GM23338 (cell line): Measurements from ENCODE around the gene SHOX.

Experiments used
- CREB1 ChIP-seq: fragments of 250-450 bp; sonication (Bioruptor Pico); IDR thresholded peaks from 2 replicates; pipeline ENCODE4 v1.5.0; 2020; ENCODE audit warnings: low read depth, mild to moderate bottlenecking, moderate library complexity
- CTCF ChIP-seq, 2 experiments: fragments of 200-600 bp in 1 of 2; sonication (generic) in 1 of 2; conservative IDR thresholded peaks; 2 replicates each; pipeline versions ENCODE4 v1.5.1 to v1.6.1; 2016 to 2017; ENCODE audit warnings: antibody characterized with exemption in 2 of 2, low read depth in 2 of 2, mild to moderate bottlenecking in 2 of 2, moderate library complexity in 1 of 2
- ETS1 ChIP-seq: IDR thresholded peaks from 2 replicates; pipeline ENCODE4 v1.6.1; 2016; ENCODE audit warnings: antibody characterized with exemption
- EZH2 ChIP-seq: fragments of 200-600 bp; sonication (generic); IDR thresholded peaks from one replicate; pipeline ENCODE4 v1.8.0; 2017; ENCODE audit warnings: antibody characterized with exemption, mild to moderate bottlenecking, low read depth; ENCODE audit not compliant: unreplicated experiment
- EZH2phosphoT487 ChIP-seq: fragments of 200-600 bp; sonication (generic); IDR thresholded peaks from one replicate; pipeline ENCODE4 v1.8.1; 2018; ENCODE audit warnings: antibody characterized with exemption; ENCODE audit not compliant: unreplicated experiment
- JUNB ChIP-seq: IDR thresholded peaks from one replicate; pipeline ENCODE4 v1.6.1; 2016; ENCODE audit warnings: antibody characterized with exemption; ENCODE audit not compliant: unreplicated experiment
- NANOG ChIP-seq: IDR thresholded peaks from 2 replicates; pipeline ENCODE4 v1.6.1; 2016; ENCODE audit warnings: antibody characterized with exemption, borderline replicate concordance
- POLR2AphosphoS5 ChIP-seq: IDR thresholded peaks from 2 replicates; pipeline ENCODE4 v1.6.1; 2016; ENCODE audit warnings: antibody characterized with exemption, low read depth
- REST ChIP-seq: IDR thresholded peaks from one replicate; pipeline ENCODE4 v1.6.1; 2018; ENCODE audit warnings: antibody characterized with exemption; ENCODE audit not compliant: unreplicated experiment
- STAT1 ChIP-seq: IDR thresholded peaks from one replicate; pipeline ENCODE4 v1.6.1; 2016; ENCODE audit warnings: antibody characterized with exemption; ENCODE audit not compliant: unreplicated experiment
- ZNF331 ChIP-seq: fragments of 250-450 bp; sonication (Bioruptor Pico); IDR thresholded peaks from 2 replicates; pipeline ENCODE4 v1.5.0; 2020; ENCODE audit warnings: low read depth, mild to moderate bottlenecking, moderate library complexity
- ZNF462 ChIP-seq: fragments of 250-450 bp; sonication (Bioruptor Pico); IDR thresholded peaks from 2 replicates; pipeline ENCODE4 v1.5.0; 2020; ENCODE audit warnings: mild to moderate bottlenecking, moderate library complexity

GRCh38 chrX:635428-636090 is 5.0 kb downstream of the SHOX start:
- TF ChIP-seq CTCF (conservative IDR thresholded peaks at IDR 0.05; ENCODE audit: low read depth in 2 of 2) (no peak), REST (no peak), CREB1 (CRISPR knock-in tag) (no peak), POLR2AphosphoS5 (no peak), EZH2 (peak; percentile 84), EZH2phosphoT487 (no peak), ETS1 (no peak), NANOG (no peak), JUNB (no peak), STAT1 (no peak), ZNF462 (CRISPR knock-in tag) (no peak), ZNF331 (CRISPR knock-in tag) (no peak)
